ENCODE measurements around the gene NDUFS2. TPM values are rescaled to one million over a fixed set of nuclear protein-coding genes. Genes with fewer than 3 reads are reported as not detected.

The NDUFS2 gene
- total and polyA plus RNA-seq, 2 of the 8 experiments (the other 6 are each of a cell fraction or from before 2014, with no cell fraction given) = 95.1 to 113 TPM

DNA sequence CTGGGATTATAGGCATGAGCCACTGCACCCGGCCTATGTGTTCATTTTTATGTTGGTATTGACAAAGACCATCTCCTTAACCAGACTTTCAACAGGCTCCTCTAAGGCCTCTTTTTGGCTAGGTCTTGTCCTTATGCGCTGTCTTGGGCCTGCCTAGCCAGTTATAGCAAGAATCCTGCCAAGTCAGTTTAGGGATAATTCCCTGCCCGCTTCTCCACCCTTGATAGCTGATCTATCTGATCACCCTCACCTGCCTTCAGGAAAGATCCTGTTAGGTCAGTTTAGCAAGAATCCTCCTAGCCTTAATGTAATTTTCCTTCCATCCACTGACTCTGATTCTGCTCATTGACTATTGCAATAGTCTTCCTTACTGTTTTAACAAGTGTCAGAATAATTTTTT lies 22.5 kb upstream of the NDUFS2 start (continued):
- TF ChIP-seq RAD21 (IDR thresholded peaks at IDR 0.05 in 1 of 2, conservative IDR thresholded peaks at IDR 0.05 in 1 of 2; ENCODE audit: low read depth in 2 of 2, low read length in 2 of 2) (no peak), PHF8 (conservative IDR thresholded peaks at IDR 0.05; ENCODE audit: low read depth, low read length) (no peak), SAP30 (IDR thresholded peaks at IDR 0.05; ENCODE audit: insufficient read depth, insufficient replicate concordance, low read length) (no peak), SP4 (IDR thresholded peaks at IDR 0.05; ENCODE audit: low read length) (no peak), NANOG (IDR thresholded peaks at IDR 0.05; ENCODE audit: insufficient read depth, low read depth, low read length, poor library complexity, severe bottlenecking) (no peak), JUND (IDR thresholded peaks at IDR 0.05; ENCODE audit: low read length) (no peak)

Data from H1 (cell line).